NCI-H2029 treated with DMSO at 0.1 percent for 48 hours (cell line): ENCODE measurements around the gene TPK1.

ENCODE experiments used
- DNase-seq: peaks from one replicate; lab custom pipeline; 2025; lab: John Stamatoyannopoulos, UW

The TPK1 gene

DNA sequence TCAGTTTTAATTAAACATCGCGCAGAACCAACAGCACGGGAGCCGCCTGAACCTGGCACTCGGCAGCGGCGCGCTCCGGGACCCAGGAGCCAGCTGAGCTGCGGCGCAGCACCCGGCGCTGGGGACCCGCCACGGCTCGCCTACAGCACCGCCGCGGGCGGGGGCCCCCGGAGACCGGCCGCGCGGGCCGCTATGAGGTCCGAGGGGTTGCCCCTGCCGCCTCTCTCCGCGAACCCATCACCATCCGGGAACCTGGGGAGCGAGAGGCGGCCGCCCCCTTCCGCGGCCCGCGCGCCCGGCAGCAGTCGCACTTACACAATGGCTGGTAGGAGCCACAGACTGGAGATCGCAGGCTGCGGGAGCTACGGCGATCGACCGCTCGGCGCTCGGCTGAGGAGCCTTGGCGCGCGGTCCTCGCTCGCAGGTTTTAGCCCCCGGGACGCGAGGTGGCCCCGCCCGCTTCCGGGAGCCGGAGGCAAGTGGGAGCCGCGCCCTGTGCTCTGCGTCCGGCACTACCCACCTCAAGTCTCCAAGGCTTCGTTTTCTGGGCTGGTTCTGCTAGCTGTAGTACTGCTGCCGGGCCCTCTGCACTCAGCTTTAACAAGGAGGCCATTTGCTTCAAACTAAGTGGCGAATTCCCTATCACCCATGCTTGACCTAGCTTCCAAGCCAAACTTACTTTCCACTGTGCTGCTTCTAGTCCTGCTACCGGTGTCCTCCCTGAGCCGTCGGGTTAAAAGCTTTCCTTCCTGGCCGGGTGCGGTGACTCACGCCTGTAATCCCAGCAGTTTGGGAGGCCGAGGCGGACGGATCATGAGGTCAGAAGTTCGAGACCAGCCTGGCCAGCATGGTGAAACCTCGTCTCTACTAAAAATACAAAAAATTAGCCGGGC is at the start of gene TPK1:
Gene TPK1, minus strand, starts transcription at position 402 of the 893 bp plus-strand sequence. CDS start 451 bp downstream, outside the sequence.
- peak; percentile 11 for DNase-seq

DNA sequence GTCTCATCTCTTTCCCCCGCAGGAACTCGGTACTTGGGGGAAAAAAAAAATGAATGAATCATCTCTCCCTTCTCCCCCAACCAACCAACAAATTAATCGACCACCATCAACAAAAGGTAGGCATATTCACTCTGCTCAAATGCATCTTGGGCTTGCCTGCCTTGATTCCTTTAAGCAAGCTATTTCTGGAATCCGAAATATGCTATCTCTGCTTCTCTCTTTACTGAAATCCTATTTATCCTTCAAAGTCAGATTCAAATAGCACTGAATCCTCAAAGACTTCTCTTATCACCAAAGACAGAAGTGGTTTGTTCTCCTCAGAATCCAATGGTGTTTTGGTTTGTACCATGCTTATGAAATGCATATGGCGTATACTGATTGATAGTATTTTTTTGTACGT is 49.6 kb upstream of the TPK1 start:
- DNase-seq = no peak

DNA sequence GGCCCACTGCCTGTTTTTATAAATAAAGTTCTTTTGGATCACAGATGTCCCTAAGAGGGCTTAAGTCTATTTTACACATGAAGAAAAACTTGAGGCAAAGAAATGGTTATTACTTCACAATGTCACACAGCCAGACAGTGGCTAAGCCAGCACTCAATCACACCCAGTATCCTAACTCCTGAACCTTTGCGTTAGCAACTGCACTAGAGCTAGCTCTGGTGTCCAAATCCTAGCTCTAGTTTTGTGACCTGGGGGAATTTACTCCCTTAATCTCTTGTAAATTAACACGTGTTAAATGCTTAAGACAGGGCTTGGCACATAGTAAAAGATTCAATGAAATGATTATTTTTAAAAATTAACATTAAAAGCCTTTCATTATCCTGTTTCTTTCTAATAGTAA is 49.0 kb upstream of the TPK1 start:
- no peak for DNase-seq

DNA sequence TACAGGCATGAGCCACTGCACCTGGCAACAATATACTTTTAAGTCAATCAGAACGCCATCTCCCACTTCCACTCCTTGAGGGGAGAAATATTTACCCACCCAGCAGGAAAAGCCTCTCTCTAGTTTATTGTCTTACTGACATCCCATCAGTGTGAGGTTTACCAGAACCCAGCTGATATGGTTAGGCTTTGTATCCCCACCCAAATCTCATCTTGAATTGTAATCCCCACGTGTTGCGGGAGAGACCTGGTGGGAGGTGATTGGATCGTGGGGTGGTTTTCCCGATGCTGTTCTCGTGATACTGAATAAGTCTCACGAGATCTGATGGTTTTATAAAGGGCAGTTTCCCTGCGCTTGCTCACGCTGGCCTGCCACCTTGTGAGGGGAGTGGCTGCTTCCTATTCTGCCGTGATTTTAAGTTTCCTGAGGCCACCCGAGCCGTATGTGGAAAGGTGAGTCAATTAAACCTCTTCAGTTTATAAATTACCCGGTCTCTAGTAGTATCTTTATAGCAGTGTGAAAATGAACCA is 37.5 kb upstream of the TPK1 start:
- no peak for DNase-seq

DNA sequence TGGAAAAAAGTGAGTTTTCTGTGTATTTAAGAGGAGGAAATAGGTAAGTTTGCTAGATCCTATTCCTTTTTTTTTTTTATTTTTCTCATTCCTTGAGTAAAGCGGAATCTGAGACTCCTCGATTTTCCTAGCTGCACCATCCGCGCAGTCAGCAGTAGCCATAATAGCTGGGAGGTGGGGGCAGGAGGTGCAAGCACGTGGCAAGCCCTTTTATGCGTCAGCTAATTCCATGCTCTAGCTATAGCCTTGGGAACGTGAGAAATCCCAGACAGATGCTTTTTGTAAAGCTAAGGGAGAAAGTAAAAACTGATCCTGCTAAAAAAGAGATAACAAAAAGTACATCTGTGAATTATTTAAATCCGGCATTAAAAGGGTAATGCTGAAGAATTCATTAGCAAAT is 33.2 kb upstream of the TPK1 start:
- no peak for DNase-seq

DNA sequence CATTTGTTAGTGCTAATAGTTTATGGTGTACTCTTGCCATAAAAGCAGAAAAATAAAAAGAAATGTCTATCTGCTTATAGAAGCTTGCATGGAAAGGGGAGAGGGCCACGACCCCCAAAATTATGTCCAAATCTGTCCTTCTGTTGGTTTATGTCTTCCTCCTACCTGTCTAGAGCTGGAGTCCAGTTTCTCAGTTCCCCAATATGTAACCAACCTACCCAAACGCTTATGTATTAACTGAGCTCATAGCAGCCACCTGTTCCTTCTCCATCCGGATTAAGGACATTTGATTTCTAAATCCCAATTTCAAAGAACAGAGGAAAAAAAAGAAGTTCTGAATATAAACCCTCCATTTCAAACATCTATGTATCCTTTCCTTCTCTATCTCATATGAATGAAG is 30.3 kb upstream of the TPK1 start:
- no peak for DNase-seq

DNA sequence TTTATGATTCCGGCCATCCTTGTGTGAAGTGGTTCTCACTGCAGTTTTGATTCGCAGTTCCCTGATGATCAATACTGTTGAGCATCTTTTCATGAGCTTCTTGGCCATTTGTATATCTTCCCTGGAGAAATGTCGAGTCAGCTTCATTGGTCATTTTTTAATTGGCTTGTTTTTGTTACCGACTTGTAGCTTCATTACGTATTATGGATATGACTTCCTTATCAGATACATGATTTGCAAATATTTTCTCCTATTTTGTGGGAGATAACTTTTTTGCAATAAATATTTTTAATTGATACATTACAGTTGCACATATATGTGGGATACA is 27.4 kb upstream of the TPK1 start:
- DNase-seq = no peak

DNA sequence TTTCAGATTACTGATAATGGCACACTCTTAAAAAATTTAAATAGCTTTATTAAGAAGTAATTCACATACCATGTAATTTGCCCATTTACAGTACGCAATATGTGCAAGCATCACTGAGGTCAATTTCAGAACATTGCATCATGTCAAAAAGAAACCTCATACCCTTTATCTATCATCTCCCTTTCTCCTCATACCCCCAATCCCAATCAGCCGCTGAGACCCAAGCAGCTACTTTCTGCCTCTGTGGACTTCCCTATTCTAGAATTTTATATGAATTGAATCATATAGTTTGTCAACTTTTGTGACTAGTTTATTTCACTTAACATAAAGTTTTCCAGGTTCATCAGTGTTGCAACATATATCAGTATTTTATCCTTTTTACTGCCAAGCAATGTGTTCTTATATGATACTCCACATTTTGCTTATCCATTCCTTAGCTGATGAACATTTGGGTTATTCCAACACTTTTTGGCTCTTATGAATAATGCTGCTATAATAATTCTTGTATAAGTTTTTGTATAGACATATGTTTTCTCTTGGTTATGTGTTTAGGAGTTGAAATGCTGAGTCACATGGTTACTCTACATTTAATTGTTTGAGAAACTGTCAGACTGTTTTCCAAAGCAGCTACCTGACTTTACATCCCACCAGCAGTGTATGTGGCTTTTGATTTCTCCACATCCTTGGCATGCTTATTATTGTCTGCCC is 26.9 kb upstream of the TPK1 start:
- DNase-seq = no peak

DNA sequence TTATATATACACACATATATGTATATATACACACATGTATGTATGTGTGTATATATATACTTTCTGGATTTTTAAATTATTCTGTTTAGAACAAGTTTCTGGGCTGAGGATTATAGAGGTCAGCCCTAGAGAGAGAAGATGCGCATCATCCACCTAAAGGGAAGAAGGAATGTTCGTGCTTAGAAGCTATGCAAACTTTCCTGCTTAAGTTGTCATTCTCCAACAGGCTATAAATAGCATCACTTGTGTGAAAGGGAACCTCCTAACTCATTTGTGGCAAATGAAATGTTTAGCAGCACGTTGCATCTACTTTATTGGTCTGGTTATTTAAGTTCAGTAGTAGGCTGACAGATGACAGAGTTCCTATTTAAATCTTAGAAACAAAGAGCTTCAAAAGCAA is 23.9 kb upstream of the TPK1 start:
- DNase-seq = no peak

DNA sequence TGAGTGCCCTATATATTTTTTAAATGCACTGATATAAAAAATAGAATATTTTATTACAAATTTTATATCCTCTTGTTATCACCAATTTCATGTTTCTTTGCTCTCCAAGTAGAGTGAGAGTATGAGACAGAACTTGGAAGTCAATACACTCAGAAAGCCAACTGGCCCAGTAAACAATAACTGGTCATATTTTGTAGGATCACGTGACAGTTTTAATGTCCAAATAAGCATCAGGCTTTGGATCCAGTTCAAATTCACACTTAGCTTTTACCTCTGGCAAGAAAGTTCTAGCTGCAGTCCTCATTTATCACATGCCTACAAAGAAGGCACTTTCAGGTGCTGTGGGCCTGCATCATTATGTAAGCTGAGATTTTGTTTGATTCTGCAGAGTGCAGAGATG is 21.6 kb upstream of the TPK1 start:
- no peak for DNase-seq

DNA sequence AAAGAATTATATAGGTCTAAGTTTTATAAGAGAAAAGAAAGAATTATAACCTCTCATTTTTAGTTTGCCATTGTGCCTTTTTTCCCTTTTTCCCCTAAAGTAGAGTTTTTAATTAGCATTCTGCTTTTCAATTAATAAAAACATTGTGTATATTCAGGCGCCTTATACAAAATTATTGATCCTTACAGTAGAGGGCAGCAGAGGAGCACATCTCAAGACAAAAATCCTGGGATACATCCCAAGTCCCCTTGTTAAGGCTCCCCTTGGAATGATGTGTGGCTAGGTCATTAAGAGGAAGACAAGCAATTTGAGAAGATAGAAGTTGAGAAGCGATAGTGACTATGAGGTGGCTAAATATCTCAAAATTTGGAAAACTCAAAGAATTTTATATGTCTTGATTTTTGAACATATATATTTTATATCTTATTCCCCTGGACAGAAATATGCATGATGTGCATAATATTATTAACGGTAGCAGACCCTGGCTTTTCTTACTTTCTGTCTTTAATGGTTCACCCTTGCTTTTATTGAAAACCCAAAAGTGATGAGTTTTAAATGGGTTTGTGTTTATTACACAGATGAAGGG is 19.1 kb upstream of the TPK1 start:
- DNase-seq = peak; percentile 11

DNA sequence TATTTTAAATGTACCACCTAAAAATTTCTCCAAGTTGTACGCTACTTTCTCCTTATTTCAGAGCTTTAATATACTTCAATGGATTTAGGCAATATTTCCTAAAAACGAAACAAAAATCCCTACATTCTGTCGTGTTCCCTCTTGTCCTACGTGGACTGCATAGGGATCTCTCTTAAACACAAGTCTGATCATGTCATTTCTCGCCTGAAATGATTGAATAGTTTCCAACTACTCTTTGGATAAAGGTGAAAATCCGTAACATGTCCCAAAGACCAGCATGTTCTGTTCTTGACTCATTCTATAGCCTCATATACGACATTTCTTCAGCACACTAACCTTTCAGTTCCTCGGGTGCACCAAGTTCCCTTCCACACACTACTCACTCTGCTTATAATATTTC is 17.7 kb upstream of the TPK1 start:
- no peak for DNase-seq

DNA sequence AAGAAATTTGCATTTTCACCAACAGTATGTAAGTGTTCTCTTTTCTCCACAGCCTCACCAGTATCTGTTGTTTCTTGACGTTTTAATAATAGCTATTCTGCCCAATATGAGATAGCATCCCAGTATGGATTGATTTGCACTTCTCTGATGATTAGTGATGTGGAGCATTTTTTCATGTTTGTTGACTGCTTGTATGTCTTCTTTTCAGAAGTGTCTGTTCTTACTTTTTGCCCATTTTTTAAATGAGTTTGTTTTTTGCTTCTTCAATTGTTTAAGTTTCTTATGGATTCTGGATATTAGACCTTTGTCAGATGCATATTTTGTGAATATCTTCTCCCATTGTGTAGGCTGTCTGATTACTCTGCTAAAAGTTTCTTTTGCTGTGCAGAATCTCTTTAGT is 12.2 kb upstream of the TPK1 start:
- no peak for DNase-seq

DNA sequence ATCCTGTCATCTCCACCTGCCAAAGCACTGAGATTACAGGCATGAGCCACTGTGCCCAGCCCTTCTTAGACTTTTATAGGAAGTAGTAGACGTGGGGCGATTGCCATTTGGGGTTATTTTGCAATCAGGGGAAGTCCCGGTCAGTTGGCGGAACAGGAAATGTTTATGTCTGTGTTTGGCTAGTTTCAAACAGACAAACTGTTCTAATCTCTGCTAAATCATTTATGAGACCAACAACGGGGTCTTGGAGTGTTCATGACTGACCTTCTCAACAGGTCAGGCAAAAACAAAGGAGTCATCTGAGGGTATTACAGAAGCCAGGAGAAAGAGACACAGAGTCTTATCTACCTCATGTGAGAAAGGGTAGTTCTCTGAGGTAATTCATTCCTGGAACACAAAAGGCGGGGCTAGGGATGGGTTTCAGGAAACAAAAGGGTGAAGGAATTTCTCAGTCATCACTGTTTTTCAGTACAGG is 6.6 kb upstream of the TPK1 start:
- no peak for DNase-seq

DNA sequence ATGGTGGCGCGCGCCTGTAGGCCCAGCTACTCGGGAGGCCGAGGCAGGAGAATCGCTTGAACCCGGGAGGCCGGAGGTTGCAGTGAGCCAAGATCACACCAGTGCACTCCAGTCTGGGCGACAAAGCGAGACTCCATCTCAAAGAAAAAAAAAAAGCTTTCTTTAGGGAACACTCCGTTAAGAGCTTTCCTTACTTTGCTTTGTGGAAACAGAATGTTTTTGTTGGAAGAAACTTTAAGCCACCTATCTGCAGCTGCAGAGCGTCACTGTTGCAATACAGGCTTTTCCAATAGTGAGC is 641 bp upstream of the TPK1 start:
- no peak for DNase-seq

DNA sequence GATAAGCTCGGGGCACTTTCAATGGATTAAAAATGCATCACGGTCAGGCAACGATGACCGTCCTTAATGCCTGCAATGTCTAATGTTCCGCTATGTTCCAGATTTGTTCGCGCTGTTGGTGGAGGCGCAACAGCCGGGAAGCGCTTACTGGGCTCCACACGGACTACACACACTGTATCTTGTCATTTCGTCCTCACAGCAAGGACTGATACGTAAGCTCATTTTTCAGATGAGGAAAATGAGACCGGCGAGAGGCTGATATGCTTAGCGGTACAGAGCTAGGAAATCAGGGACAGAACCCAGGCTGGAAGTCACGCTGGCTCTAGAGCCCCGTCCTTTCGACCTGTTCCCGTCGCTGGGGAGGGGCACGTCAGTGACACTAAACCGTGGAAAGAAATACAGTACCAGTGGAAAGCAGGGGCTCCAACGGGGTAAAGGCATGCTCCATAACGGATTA is 670 bp downstream of the TPK1 start:
- no peak for DNase-seq

DNA sequence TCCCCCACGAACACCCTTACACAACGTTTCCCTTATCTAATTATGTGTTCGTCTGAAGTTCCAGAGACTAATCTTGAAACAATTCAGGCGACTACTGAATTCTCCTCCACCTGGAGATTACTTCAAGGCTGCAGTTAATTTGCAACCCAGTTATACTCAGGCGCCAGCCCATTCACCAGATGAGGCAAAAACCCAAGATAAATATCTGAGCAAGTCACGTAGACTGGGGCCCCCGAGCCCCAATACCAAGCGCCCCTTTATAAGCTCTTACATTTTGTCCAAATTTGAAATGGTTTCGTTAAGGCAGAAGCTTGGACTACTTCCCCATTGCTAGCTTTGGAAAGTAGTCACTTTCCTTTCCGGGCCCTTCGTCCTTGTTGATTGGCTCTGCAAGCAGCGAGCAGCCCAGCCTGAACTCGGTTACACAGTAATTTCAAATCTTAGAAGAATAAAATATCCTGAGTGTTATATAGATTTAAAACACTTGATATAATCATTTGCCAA is 1.2 kb downstream of the TPK1 start:
- no peak for DNase-seq

DNA sequence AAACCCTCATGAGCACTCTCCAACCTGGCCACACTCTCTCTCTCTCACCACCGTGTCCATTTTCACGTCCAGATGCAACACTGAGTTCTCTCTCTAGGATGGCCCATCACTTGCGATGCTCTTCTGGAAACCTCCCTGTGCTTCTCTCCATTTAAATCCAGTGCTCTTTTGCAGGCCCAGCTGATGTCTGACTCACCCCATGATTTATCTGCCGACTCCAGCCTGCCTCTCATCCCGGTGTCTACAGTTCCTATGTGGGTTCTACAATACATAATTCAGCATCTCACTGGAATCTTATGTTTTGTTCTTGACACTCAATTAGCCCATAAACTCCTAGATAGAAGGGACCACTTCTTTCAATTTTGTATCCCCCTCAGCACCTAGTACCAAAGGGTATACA is 5.0 kb downstream of the TPK1 start:
- DNase-seq = no peak

DNA sequence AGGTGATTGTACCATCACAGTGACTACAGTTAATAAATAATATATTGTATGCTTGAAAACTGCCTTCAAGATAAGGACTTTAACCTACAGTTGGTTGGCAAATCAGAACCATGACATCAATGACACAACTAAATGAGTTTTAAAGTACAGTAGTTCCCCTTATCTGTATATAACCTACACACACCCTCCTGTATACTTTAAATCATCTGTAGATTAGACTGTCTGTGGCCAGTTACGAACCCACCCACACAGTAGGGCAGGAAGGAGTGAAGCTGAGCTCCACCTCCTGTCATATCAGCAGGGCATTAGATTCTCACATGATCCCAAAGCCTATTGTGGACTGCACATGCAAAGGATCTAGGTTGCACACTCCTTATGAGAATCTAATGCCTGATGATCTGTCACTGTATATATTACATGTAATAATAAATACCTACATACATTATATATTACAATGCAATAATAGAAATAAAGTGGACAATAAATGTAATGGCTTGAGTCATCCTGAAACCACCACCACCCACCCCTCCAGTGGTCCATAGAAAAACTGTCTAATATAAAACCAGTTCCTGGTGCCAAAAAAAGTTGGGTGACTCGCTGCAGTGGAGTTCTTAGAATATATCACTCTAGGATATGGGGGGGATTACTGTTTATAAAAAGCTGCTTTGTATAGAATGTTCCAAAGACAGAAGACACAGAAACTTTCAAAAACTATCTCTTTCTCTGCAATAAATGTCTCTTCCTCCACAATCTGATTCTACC is 5.6 kb downstream of the TPK1 start:
- DNase-seq = no peak

DNA sequence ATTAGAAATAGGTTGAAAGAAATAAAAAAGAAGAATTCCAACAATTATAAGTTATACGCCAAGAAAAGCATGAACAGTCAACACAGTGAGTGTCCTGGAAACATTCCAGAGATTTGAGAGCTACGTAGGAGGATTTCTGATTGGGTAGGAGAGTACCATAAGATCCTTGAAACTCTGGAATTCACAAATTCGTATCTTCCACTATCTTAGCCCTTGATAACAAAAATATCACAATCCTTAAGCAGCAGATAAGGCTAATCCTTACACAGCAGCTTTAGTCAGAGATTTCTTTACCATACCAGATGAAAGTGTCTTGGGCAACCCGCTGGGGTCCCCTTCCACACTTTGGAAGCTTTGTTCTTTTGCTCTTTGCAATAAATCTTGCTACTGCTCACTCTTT is 8.2 kb downstream of the TPK1 start:
- DNase-seq = no peak

DNA sequence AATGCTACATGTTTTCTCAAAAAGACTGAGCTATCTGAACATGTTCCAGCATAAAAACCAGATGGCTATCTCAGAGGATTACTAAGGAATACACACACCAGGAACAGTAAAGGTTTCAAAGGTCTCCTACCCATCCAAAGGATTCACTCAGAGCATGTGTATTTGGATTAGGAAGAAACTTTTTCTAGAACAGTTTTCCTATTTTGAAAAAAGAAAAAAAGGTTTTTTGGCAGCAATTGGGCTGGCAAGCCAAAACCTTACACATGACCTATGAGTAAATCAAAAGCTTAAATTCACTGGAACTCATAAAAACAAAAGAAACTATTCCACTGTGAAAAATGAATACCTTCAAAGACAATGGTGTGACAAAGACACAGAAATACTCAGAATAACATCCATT is 9.6 kb downstream of the TPK1 start:
- DNase-seq = no peak

DNA sequence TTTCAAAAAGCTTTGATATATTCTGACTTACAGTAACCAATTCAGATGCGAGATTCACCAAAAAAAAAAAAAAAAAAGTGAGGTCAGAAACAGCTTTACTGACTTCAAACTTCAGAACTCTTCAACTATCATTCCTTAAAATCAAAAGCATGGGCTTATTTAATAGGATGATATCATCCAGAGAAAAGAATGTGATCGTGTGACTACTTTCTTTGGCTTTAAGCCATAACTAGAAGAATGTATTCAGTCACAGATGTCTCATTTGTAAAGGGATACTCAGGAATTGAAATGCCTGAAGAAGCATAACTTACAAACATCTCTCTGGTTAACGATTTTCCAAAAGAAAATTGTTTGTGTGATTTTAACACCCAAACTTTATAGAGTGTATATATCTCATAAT is 11.5 kb downstream of the TPK1 start:
- DNase-seq = no peak
